LNCaP clone FGC (cell line): Measurements from ENCODE around the gene TBC1D12.

Source experiments
- DNase-seq: peaks from one replicate; pipeline ENCODE4 v3.0.0-alpha.2; 2011; ENCODE audit warnings: low read depth
- H3K4me3 ChIP-seq: 2 replicates; pipeline ENCODE4 v1.5.1; 2011; ENCODE audit warnings: mild to moderate bottlenecking, low read depth, low read length, control low read depth
- TF ChIP-seq, protein P1 (sequence below): IDR thresholded peaks from 2 replicates; pipeline ENCODE4 v1.5.1; 2012; ENCODE audit warnings: mild to moderate bottlenecking; ENCODE audit not compliant: control insufficient read depth, insufficient read depth; ENCODE audit errors: extremely low read depth

TBC1D12 gene

DNA sequence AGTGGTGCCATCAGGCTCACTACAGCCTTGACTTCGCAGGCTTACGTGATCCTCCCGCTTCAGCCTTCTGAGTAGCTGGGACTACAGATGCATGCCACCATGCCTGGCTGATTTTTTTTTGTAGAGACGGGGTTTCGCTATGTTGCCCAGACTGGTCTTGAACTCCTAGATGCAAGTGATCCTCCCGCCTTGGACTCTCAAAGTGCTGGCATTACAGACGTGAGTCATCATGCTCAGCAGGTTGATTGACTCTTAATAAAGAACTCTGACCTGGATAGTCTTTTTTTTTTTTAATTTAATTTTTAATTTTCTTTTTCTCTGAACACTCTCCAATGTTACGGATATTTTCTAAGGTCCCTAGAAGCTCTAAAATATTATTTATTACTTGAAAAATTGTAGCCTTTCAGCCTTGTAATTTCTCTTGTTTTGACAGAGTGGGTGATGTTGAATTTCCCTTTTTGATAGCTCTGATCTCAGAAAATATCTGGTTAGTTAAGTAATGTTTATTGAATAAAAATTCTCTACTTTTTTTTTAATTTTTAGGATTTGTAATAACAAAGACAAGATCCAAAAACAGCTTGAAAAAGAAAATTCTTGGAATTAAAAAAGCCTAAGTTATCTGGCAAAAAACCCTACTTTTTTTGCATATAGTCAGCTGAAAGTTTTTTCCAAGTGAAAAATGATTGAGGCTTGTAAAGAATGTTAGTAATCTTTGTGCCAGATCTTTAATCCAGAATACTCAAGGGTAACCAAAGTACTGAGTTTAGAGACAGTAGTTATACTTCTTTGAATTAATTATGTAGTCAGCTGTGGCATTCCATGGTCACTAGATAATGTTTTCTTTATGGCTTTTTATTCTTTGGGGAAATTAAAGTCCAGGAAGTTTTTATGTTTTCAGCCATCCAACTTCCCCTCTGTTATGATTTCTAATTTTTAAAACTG lies 26.7 kb downstream of the TBC1D12 start:
- DNase-seq: no peak
- no peak overlapping the region for H3K4me3 ChIP-seq
- TF ChIP-seq, protein P1, sequence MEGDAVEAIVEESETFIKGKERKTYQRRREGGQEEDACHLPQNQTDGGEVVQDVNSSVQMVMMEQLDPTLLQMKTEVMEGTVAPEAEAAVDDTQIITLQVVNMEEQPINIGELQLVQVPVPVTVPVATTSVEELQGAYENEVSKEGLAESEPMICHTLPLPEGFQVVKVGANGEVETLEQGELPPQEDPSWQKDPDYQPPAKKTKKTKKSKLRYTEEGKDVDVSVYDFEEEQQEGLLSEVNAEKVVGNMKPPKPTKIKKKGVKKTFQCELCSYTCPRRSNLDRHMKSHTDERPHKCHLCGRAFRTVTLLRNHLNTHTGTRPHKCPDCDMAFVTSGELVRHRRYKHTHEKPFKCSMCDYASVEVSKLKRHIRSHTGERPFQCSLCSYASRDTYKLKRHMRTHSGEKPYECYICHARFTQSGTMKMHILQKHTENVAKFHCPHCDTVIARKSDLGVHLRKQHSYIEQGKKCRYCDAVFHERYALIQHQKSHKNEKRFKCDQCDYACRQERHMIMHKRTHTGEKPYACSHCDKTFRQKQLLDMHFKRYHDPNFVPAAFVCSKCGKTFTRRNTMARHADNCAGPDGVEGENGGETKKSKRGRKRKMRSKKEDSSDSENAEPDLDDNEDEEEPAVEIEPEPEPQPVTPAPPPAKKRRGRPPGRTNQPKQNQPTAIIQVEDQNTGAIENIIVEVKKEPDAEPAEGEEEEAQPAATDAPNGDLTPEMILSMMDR: no peak

DNA sequence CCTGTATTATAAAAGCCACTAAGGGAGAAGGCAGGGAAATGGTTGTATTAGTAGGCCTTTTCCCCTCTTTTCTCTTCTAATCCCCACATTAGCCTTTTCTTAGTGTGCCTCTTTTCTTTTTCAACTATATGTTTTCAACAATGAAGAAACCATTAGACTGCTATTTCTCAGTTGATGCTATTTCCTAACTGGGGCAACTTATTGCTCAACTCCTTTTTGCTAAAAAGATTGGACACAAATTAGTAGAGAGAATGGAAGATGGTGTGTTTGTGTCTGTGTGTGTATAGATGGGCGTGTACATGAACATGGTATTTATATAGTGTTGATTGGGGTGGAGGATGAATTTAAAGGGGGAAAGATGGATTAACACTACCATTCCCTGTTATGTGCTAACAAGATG lies 28.4 kb downstream of the TBC1D12 start:
- no peak overlapping the region for H3K4me3 ChIP-seq
- TF ChIP-seq, protein P1: no peak
- DNase-seq: no peak

DNA sequence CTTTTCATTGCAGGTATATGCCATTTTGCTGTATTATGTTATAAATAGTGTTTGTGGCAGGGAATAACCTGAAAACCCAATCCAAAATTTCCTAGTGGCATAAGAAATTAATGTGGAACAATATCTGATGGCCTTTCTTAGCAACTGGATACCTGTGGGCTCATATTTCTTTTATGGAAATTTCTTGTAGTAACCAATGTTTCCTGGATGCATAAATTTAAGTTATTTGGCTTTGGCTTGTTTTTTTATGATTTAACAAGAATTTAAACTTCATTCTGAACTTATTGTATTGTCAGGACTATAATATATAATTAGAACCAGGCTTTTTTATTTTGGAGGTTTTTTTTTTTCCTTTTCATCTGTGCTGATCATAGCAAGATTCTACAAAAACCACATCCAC lies 30.1 kb downstream of the TBC1D12 start:
- TF ChIP-seq, protein P1: no peak
- DNase-seq: no peak
- H3K4me3 ChIP-seq: no peak overlapping the region

DNA sequence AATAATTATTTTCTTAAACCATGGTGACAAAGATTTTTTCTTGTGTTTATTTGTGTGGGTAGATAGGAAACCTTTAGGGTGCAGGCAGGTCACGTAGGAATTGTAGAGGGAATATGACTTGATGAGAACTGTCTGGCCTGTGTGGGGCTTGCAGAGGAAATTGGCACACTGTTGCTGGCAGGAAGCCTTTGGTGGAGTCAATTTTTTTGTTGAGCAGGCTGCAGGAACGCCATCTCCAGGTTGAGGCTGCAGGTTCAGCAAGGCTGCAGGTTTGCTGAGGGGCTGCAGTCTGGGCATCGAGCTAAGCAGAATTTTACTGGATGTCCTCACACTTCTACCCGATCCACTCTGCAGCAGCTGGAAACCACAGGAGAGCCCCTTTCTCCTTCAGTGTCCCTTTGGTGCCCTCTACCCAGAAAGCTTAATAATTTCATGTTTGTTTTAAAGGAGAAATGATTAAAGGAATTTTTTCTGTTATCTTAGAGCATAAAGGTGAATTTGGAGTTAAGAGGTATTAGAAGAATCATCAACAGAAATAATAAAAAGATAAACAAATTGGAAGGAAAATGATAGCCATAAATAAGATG lies 37.0 kb downstream of the TBC1D12 start:
- DNase-seq: no peak
- H3K4me3 ChIP-seq: no peak overlapping the region
- TF ChIP-seq, protein P1: no peak

DNA sequence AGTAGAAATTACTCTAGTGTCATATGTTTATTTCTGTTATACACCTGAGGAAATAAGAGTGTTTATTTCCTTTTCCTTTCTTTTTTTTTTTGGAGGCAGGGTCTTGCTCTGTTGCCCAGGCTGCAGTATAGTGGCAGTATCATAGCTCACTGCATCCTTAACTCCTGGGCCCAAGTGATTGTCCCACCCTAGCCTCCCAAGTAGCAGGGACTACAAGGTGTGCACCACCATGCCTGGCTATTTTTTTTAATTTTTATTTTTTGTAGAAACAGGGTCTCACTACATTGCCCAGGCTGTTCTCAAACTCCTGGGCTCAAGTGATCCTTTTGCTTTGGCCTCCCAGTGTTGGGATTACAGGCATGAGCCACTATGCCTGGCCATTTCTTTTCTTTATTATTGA lies 37.8 kb downstream of the TBC1D12 start:
- DNase-seq: no peak

DNA sequence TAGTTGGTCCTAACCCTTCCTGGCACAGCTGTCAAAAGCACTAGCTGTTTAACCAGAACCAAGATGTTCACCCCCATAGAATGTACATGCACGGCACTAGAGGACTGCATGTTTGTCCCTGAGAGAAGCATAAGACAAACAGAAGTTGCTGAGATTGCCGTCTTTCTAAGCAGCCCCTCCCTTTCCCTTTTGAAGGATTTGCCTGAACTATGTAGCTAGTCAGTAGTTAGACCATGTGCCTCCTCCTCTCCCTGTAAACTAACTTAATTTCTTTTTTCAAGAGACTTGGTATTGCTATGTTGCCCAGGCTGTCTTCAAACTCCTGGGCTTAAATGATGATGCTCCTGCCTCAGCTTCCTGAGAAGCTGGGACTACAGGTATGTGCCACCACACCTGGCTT lies 40.7 kb downstream of the TBC1D12 start:
- TF ChIP-seq, protein P1: no peak
- DNase-seq: no peak
- no peak overlapping the region for H3K4me3 ChIP-seq

More for the DNA sequence above, 37.8 kb downstream of the TBC1D12 start:
- TF ChIP-seq, protein P1: no peak
- no peak overlapping the region for H3K4me3 ChIP-seq

DNA sequence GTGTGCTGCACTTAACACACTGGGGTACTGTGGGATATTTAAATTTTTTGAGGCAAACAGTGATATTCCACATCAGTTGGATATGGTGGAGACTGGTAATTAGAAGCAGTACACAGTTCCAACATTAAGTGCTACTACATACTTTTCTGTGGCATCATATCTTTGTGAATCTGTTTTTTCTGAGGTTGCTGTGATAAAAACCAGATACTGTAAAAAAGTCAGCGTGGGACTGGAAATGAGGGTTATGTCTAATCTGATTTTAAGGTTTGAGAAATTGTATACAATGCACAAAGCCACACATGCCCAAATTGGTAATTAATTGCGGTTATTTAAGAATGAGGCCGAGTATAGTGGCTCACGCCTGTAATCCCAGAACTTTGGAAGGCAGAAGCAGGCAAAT lies 41.2 kb downstream of the TBC1D12 start:
- DNase-seq: no peak
- TF ChIP-seq, protein P1: no peak
- no peak overlapping the region for H3K4me3 ChIP-seq
